ENCODE results near the gene STARD3. TPM values are rescaled to one million over a fixed set of nuclear protein-coding genes. Genes with fewer than 3 reads are reported as not detected.
"Not testable (repeated sequence)": the region's sequence is repeated elsewhere in the genome, so short reads cannot be mapped to it uniquely, and the experiment has no call there.

The STARD3 gene
- total RNA-seq, 1 donor from 2014 or later = 31.9 TPM

GRCh38 chr17:39695089-39695474 is 58.1 kb downstream of the STARD3 start:
- no peak for DNase-seq (ENCODE audit: low read depth)

- DNase-seq (ENCODE audit: low read depth) = no peak
These were observed 59.8 kb downstream of the STARD3 start for GRCh38 chr17:39696731-39697130.

- no peak for DNase-seq (ENCODE audit: low read depth)
These were observed 61.0 kb downstream of the STARD3 start for GRCh38 chr17:39697961-39698360.

- not testable (repeated sequence) for DNase-seq (ENCODE audit: low read depth)
These were observed 62.3 kb downstream of the STARD3 start for GRCh38 chr17:39699157-39699817.

GRCh38 chr17:39699818-39700147 is 62.8 kb downstream of the STARD3 start, which contains the start of gene ERBB2:
TSS of gene ERBB2 (plus strand) at chr17:39700064. CDS start at chr17:39700239, 175 bp downstream.
- peak; percentile 75 for DNase-seq (ENCODE audit: low read depth)

- no peak for DNase-seq (ENCODE audit: low read depth)
These were observed 63.4 kb downstream of the STARD3 start for GRCh38 chr17:39700148-39700987.

- no peak for DNase-seq (ENCODE audit: low read depth)
These were observed 64.3 kb downstream of the STARD3 start for GRCh38 chr17:39701012-39701783.

- DNase-seq (ENCODE audit: low read depth) = no peak
These were observed 65.0 kb downstream of the STARD3 start for GRCh38 chr17:39701784-39702422.

- peak; percentile 50 for DNase-seq (ENCODE audit: low read depth)
These were observed 66.3 kb downstream of the STARD3 start for GRCh38 chr17:39702901-39703893.

- no peak for DNase-seq (ENCODE audit: low read depth)
These were observed 67.0 kb downstream of the STARD3 start for GRCh38 chr17:39703913-39704312.

- no peak for DNase-seq (ENCODE audit: low read depth)
These were observed 68.0 kb downstream of the STARD3 start for GRCh38 chr17:39704821-39705551.

- DNase-seq (ENCODE audit: low read depth) = peak; percentile 70
These were observed 68.9 kb downstream of the STARD3 start for GRCh38 chr17:39705786-39706348.

- DNase-seq (ENCODE audit: low read depth) = no peak
These were observed 69.4 kb downstream of the STARD3 start for GRCh38 chr17:39706383-39706782.

GRCh38 chr17:39706921-39707337 is 70.0 kb downstream of the STARD3 start:
- DNase-seq (ENCODE audit: low read depth) = no peak

GRCh38 chr17:39709319-39709997 is 72.5 kb downstream of the STARD3 start:
- no peak for DNase-seq (ENCODE audit: low read depth)

GRCh38 chr17:39709998-39710964 is 73.3 kb downstream of the STARD3 start:
- DNase-seq (ENCODE audit: low read depth) = no peak

- not testable (repeated sequence) for DNase-seq (ENCODE audit: low read depth)
These were observed 74.1 kb downstream of the STARD3 start for GRCh38 chr17:39711071-39711470.

- DNase-seq (ENCODE audit: low read depth) = no peak
These were observed 74.9 kb downstream of the STARD3 start for GRCh38 chr17:39711851-39712250.
